Measurements from ENCODE around the gene EHMT1.

DNA sequence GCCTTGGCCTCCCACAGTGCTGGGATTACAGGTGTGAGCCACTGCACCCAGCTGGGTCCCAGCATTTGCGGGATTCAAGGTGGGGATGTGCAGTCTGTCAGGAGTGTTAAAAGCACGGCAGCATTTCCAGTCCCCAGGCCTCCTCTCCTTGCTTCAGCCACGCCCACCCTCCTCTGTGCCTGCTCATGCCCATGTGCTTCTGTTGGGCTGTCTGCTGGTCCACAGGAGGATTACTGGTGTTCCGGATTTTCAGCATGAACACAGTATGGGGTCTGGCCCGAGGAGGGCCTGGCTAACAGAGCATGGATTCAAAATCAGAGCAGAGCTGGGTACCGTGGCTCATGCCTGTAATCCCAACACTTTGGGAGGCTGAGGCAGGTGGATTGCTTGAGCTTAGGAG lies 7.9 kb upstream of the EHMT1 start:
- no peak for TF ChIP-seq CTCF (IDR thresholded peaks at IDR 0.05; ENCODE audit: poor library complexity)
- no peak for TF ChIP-seq EZH2 (IDR thresholded peaks at IDR 0.05; ENCODE audit: borderline replicate concordance)
